Fibroblast of the conjunctiva (primary cell): ENCODE results near the gene UBE2J2.
"Not testable (repeated sequence)": the region's sequence is repeated elsewhere in the genome, so short reads cannot be mapped to it uniquely, and the experiment has no call there.

Experiments
- DNase-seq: peaks from one replicate; pipeline ENCODE4 v3.0.0-alpha.2; 2010; ENCODE audit warnings: low read depth

Gene UBE2J2

GRCh38 chr1:1255611-1256010 is 18.0 kb downstream of the UBE2J2 start:
- DNase-seq: no peak

GRCh38 chr1:1255078-1255477 is 18.6 kb downstream of the UBE2J2 start:
- no peak for DNase-seq

GRCh38 chr1:1254667-1254998 is 19.0 kb downstream of the UBE2J2 start:
- DNase-seq: no peak

- DNase-seq: no peak
These were observed 19.5 kb downstream of the UBE2J2 start for GRCh38 chr1:1253972-1254666.

GRCh38 chr1:1253314-1253713 is 20.3 kb downstream of the UBE2J2 start:
- DNase-seq: no peak

- DNase-seq: no peak
These were observed 22.8 kb downstream of the UBE2J2 start for GRCh38 chr1:1250786-1251284.

- not testable (repeated sequence) for DNase-seq
These were observed 25.4 kb downstream of the UBE2J2 start for GRCh38 chr1:1248009-1248913.

GRCh38 chr1:1247341-1247913 is 26.2 kb downstream of the UBE2J2 start:
- DNase-seq: no peak

- no peak for DNase-seq
These were observed 26.9 kb downstream of the UBE2J2 start, which contains the start of gene C1QTNF12 for GRCh38 chr1:1246577-1247340. Gene C1QTNF12 (minus strand): TSS chr1:1246722. CDS start chr1:1246690, 32 bp downstream.

- no peak for DNase-seq
These were observed 27.7 kb downstream of the UBE2J2 start for GRCh38 chr1:1245817-1246576.

GRCh38 chr1:1245178-1245816 is 28.4 kb downstream of the UBE2J2 start:
- DNase-seq: no peak

GRCh38 chr1:1244192-1244811 is 29.4 kb downstream of the UBE2J2 start:
- no peak for DNase-seq

GRCh38 chr1:1243807-1244191 is 29.9 kb downstream of the UBE2J2 start:
- no peak for DNase-seq

GRCh38 chr1:1243266-1243660 is 30.4 kb downstream of the UBE2J2 start:
- DNase-seq: no peak

- no peak for DNase-seq
These were observed 31.0 kb downstream of the UBE2J2 start for GRCh38 chr1:1242461-1243265.

- no peak for DNase-seq
These were observed 31.9 kb downstream of the UBE2J2 start for GRCh38 chr1:1241588-1242219.

- no peak for DNase-seq
These were observed 32.6 kb downstream of the UBE2J2 start for GRCh38 chr1:1240822-1241587.

- no peak for DNase-seq
These were observed 33.3 kb downstream of the UBE2J2 start for GRCh38 chr1:1240348-1240732.
